Keratinocyte (primary cell): ENCODE data around the gene PPM1B. TPM values are rescaled to one million over a fixed set of nuclear protein-coding genes. Genes with fewer than 3 reads are reported as not detected.
A peak's percentile ranks its signal among the peaks of the same experiment; 100 is the strongest.

ENCODE experiments used
- DNase-seq: peaks from one replicate; pipeline ENCODE4 v3.0.0-alpha.2; 2011; ENCODE audit warnings: low read depth, missing footprints, low spot score
- FAIRE-seq: peaks from 2 replicates; lab custom pipeline; 2011; peaks lifted over from hg19 to GRCh38; lab: Jason Lieb, UNC
- H2AFZ ChIP-seq: 2 replicates; pipeline ENCODE4 v1.6.0; 2012; ENCODE audit warnings: low read length, control low read depth, inconsistent platforms; ENCODE audit not compliant: control insufficient read depth
- H3K27ac ChIP-seq: 2 replicates; pipeline ENCODE4 v1.5.1; 2011; ENCODE audit warnings: low read length; ENCODE audit not compliant: control insufficient read depth, insufficient read depth
- H3K27me3 ChIP-seq: 3 replicates; pipeline ENCODE4 v1.6.0; 2011; ENCODE audit warnings: low read length; ENCODE audit not compliant: control insufficient read depth, insufficient read depth; ENCODE audit errors: extremely low read depth
- H3K36me3 ChIP-seq, 2 experiments: 2 replicates in 1 of 2; 3 replicates in 1 of 2; pipeline ENCODE4 v1.5.1; 2011; ENCODE audit warnings: low read length in 2 of 2, mild to moderate bottlenecking in 1 of 2; ENCODE audit not compliant: control insufficient read depth in 2 of 2, insufficient read depth in 2 of 2; ENCODE audit errors: extremely low read depth in 1 of 2
- H3K4me1 ChIP-seq: 3 replicates; pipeline ENCODE4 v1.5.1; 2011; ENCODE audit warnings: low read length; ENCODE audit not compliant: control insufficient read depth, insufficient read depth; ENCODE audit errors: extremely low read depth
- H3K4me2 ChIP-seq: 3 replicates; pipeline ENCODE4 v1.6.0; 2011; ENCODE audit warnings: low read depth, low read length; ENCODE audit not compliant: control insufficient read depth, insufficient read depth; ENCODE audit errors: extremely low read depth
- H3K4me3 ChIP-seq, 3 experiments: fragments of 200-600 bp in 1 of 3; sonication (generic) in 1 of 3; 2 replicates in 2 of 3; 3 replicates in 1 of 3; pipeline ENCODE4 v1.5.1; 2011 to 2016; ENCODE audit warnings: low read length in 3 of 3, mild to moderate bottlenecking in 3 of 3, control low read depth in 2 of 3, inconsistent platforms in 1 of 3, low read depth in 1 of 3, mixed read lengths in 1 of 3, mixed run types in 1 of 3, moderate library complexity in 1 of 3; ENCODE audit not compliant: control insufficient read depth in 2 of 3, insufficient read depth in 2 of 3; ENCODE audit errors: extremely low read depth in 1 of 3
- H3K79me2 ChIP-seq: 2 replicates; pipeline ENCODE4 v1.6.0; 2012; ENCODE audit warnings: low read length; ENCODE audit not compliant: control insufficient read depth, insufficient read depth
- H3K9ac ChIP-seq: 3 replicates; pipeline ENCODE4 v1.6.0; 2011; ENCODE audit warnings: low read length; ENCODE audit not compliant: control insufficient read depth, insufficient read depth; ENCODE audit errors: extremely low read depth
- H3K9me1 ChIP-seq: 3 replicates; pipeline ENCODE4 v1.6.0; 2011; ENCODE audit warnings: low read length; ENCODE audit not compliant: control insufficient read depth, insufficient read depth; ENCODE audit errors: extremely low read depth
- H3K9me3 ChIP-seq: 2 replicates; pipeline ENCODE4 v1.5.1; 2012; ENCODE audit warnings: low read depth, low read length; ENCODE audit not compliant: control insufficient read depth
- H4K20me1 ChIP-seq: 3 replicates; pipeline ENCODE4 v1.6.0; 2011; ENCODE audit warnings: low read length; ENCODE audit not compliant: control insufficient read depth, insufficient read depth; ENCODE audit errors: extremely low read depth
- CTCF ChIP-seq, 3 experiments: IDR thresholded peaks in 1 of 3; conservative IDR thresholded peaks in 1 of 3; optimal IDR thresholded peaks in 1 of 3; 2 replicates in 2 of 3; 3 replicates in 1 of 3; pipeline versions ENCODE3 to v1.5.1; 2011; ENCODE audit warnings: low read length in 3 of 3, mild to moderate bottlenecking in 3 of 3, moderate library complexity in 2 of 3, control low read depth in 1 of 3, inconsistent platforms in 1 of 3; ENCODE audit not compliant: insufficient read depth in 2 of 3; ENCODE audit errors: extremely low read depth in 1 of 3
- EZH2 ChIP-seq: IDR thresholded peaks from one replicate; pipeline ENCODE4 v1.6.1; 2012; ENCODE audit warnings: inconsistent platforms, mild to moderate bottlenecking, low read length, moderate library complexity
- dilution Hi-C: fragments of 300-500 bp; cut with MboI; formaldehyde crosslinking; loops from one replicate; pipeline ENCODE4 v1.7.0; 2020; ENCODE audit warnings: low sequenced_read_pairs; ENCODE audit not compliant: extremely low pct_ligation_motif_present
- polyA minus RNA-seq, 3 experiments: library from RNA; depleted of rRNA, polyadenylated mRNA; stranded (reverse); fragments of >200 nt; gene quantifications; 1 replicate in 1 of 3; 2 replicates in 1 of 3; 3 replicates in 1 of 3; pipeline ENCODE4 v1.2.3, GENCODE V29; 2011
- polyA plus RNA-seq, 5 experiments: library from polyadenylated mRNA; depleted of rRNA in 3 of 5; stranded (reverse) in 3 of 5; stranded (forward) in 1 of 5; unstranded in 1 of 5; fragments of >200 nt; gene quantifications; 1 replicate in 1 of 5; 2 replicates in 3 of 5; 3 replicates in 1 of 5; pipeline versions ENCODE4 v1.2.1 to v1.2.3, GENCODE V29; 2011 to 2012; ENCODE audit warnings: missing spikeins in 2 of 5, low read depth in 1 of 5, low replicate concordance in 1 of 5

Gene PPM1B
- polyA plus RNA-seq: 14.6 to 34.5 TPM (median 23.0 TPM) in 3 replicates
- polyA plus RNA-seq (2011; ENCODE audit: low read depth): 18.7 TPM
- 10.3 and 22.8 TPM in 2 replicates for polyA plus RNA-seq (2011; cell fraction: cytosol; rRNA removed)
- polyA plus RNA-seq (2011; cell fraction: nucleus; rRNA removed): 20.5 and 24.7 TPM in 2 replicates
- polyA plus RNA-seq (2012; ENCODE audit: low replicate concordance): 16.6 and 19.9 TPM in 2 replicates
- polyA minus RNA-seq: 15.7 to 44.7 TPM (median 17.7 TPM) in 3 replicates
- polyA minus RNA-seq (2011; cell fraction: cytosol; rRNA and poly(A)+ RNA removed): 23.8 TPM
- polyA minus RNA-seq (2011; cell fraction: nucleus; rRNA and poly(A)+ RNA removed): 21.7 and 40.3 TPM in 2 replicates

GRCh38 chr2:44168681-44169154, at the start of gene PPM1B:
Gene PPM1B, plus strand, starts transcription at chr2:44168875. Its CDS starts 32,325 bp downstream, at chr2:44201200.
- dilution Hi-C loops: no loop called here
- no peak for DNase-seq

GRCh38 chr2:44119878-44120277, 48.8 kb upstream of the PPM1B start:
- dilution Hi-C loops: no loop called here
- H3K9ac ChIP-seq: no peak overlapping the region
- H4K20me1 ChIP-seq: no peaks in the 10 kb centered on the region
- peaks cover 20% of the 10 kb centered on the region for H3K4me1 ChIP-seq
- DNase-seq: no peak
- H3K27me3 ChIP-seq: no peaks in the 10 kb centered on the region
- H3K27ac ChIP-seq: no peak overlapping the region
- no peak for FAIRE-seq
- no peak overlapping the region for H2AFZ ChIP-seq
- H3K4me2 ChIP-seq: no peak overlapping the region
- H3K79me2 ChIP-seq: no peaks in the 10 kb centered on the region
- H3K9me1 ChIP-seq: no peaks in the 10 kb centered on the region
- no peak overlapping the region for H3K4me3 ChIP-seq
- no peaks in the 10 kb centered on the region for H3K9me3 ChIP-seq
- H3K36me3 ChIP-seq: no peaks in the 10 kb centered on the region
- no peak for TF ChIP-seq CTCF (optimal IDR thresholded peaks at IDR 0.05 in 1 of 3, IDR thresholded peaks at IDR 0.05 in 1 of 3, conservative IDR thresholded peaks at IDR 0.05 in 1 of 3; ENCODE audit: extremely low read depth in 1 of 3, insufficient read depth in 2 of 3, low read length in 3 of 3)
- TF ChIP-seq EZH2: no peak

More at GRCh38 chr2:44168681-44169154, at the start of gene PPM1B:
- Histone ChIP-seq H3K79me2 (peaks cover 45% of the 10 kb centered on the region), H3K4me1 (peaks cover 17% of the 10 kb centered on the region), H4K20me1 (peaks cover 3% of the 10 kb centered on the region), H3K4me3 (peak within 1 kb of the TSS; percentile 60 to 99 (median 98)), H3K4me2 (peak within 1 kb of the TSS; percentile 94), H2AFZ (peak within 1 kb of the TSS; percentile 95), H3K36me3 (no peaks in the 10 kb centered on the region), H3K9me3 (no peaks in the 10 kb centered on the region), H3K9ac (peak within 1 kb of the TSS; percentile 98), H3K27me3 (no peaks in the 10 kb centered on the region), H3K27ac (peak within 1 kb of the TSS; percentile 100), H3K9me1 (no peaks in the 10 kb centered on the region)
- no peak for FAIRE-seq
- TF ChIP-seq CTCF (optimal IDR thresholded peaks at IDR 0.05 in 1 of 3, IDR thresholded peaks at IDR 0.05 in 1 of 3, conservative IDR thresholded peaks at IDR 0.05 in 1 of 3; ENCODE audit: extremely low read depth in 1 of 3, insufficient read depth in 2 of 3, low read length in 3 of 3): no peak
- no peak for TF ChIP-seq EZH2
